NCI-H2196 treated with DMSO at 0.1 percent for 48 hours (cell line): ENCODE data around the gene RCC1.
"Not testable (repeated sequence)": the region's sequence is repeated elsewhere in the genome, so short reads cannot be mapped to it uniquely, and the experiment has no call there.

Source experiments
- DNase-seq: peaks from one replicate; lab custom pipeline; 2025; ENCODE audit not compliant: unreplicated experiment; lab: John Stamatoyannopoulos, UW

Gene RCC1

GRCh38 chr1:28581531-28582247, 75.8 kb downstream of the RCC1 start:
- peak; percentile 93 for DNase-seq

DNA sequence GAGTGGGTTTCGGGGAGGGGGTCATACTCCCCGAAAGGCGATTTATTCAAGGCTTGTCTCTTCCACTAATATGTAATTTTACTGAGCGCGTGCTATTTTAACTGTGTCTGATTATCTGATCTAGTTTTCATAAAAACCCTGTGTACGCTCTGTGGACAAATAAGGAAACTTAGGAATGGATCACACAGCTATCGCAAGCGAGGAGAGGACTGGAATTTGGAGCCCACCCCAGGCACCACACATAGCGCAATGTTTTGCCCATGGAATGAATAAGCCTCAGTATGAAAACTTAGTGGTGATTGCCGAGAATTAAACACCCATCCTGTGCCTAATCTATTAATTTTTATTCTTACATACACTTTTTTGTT, 76.4 kb downstream of the RCC1 start:
- no peak for DNase-seq

DNA sequence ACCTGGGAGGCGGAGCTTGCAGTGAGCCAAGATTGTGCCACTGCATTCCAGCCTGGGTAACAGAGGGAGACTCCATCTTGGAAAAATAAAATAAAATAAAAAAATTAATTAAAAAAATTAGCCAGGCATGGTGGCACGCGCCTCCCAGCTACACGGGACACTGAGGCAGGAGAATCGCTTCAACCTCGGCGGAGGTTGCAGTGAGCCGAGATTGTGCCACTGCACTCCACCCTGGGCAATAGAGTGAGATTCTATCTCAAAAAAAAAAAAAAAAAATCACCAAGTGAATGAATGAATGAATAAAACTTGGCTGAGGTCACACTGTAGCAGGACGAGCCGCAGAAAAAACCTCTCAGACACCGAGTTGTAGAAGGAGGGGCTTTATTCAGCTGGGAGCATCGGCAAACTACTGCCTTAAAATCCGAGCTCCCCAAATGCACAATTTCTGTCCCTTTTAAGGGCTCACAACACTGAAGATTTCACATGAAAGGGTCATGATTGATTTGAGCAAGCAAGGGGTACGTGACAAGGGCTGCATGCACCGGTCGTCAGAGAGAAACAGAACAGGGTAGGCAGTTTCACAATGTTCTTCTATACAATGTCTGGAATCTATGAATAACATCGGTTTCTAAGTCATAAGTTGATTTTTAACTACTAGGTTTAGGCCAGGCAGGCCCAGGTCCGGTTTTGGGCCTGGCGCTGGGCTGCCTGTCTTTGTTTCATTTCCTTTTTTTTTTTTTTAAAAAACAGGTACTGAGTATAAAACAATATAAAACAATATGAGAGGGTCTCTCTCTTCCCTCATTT, 80.9 kb downstream of the RCC1 start:
- not testable (repeated sequence) for DNase-seq
